ENCODE data around the gene STAB2. TPM values are rescaled to one million over a fixed set of nuclear protein-coding genes. Genes with fewer than 3 reads are reported as not detected.

Gene STAB2
- total RNA-seq, 1 donor from 2014 or later = not detected

DNA sequence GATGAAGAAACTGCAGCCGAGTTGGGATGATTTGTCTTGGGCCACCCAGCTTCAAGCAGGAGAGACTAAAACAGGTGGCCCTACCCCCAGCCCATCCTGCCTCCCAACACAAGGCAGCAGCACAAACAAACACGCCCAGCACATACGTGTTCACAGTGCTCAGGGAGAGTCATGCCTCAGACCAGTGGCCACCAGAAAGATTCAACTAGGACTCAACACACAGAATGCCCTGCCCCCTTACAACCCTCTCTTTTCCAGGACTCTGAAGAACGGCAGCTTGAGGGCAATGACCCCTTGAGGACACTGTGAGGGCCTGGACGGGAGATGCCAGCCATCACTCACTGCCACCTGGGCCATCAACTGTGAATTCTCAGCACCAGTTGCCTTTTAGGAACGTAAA lies 179.0 kb downstream of the STAB2 start:
- no peaks in the 10 kb centered on the region for H3K27me3 ChIP-seq (ENCODE audit: control insufficient read depth, insufficient read depth, low read length)
- no peak for DNase-seq (ENCODE audit: low read depth)
- H3K4me3 ChIP-seq (ENCODE audit: low read depth, low read length) = no peak overlapping the region
- TF ChIP-seq, protein P1, sequence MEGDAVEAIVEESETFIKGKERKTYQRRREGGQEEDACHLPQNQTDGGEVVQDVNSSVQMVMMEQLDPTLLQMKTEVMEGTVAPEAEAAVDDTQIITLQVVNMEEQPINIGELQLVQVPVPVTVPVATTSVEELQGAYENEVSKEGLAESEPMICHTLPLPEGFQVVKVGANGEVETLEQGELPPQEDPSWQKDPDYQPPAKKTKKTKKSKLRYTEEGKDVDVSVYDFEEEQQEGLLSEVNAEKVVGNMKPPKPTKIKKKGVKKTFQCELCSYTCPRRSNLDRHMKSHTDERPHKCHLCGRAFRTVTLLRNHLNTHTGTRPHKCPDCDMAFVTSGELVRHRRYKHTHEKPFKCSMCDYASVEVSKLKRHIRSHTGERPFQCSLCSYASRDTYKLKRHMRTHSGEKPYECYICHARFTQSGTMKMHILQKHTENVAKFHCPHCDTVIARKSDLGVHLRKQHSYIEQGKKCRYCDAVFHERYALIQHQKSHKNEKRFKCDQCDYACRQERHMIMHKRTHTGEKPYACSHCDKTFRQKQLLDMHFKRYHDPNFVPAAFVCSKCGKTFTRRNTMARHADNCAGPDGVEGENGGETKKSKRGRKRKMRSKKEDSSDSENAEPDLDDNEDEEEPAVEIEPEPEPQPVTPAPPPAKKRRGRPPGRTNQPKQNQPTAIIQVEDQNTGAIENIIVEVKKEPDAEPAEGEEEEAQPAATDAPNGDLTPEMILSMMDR (IDR thresholded peaks at IDR 0.05; ENCODE audit: insufficient read depth, low read length, poor library complexity, severe bottlenecking) = no peak
- peaks cover 2% of the 10 kb centered on the region for H3K36me3 ChIP-seq (ENCODE audit: control insufficient read depth, insufficient read depth, low read length)

DNA sequence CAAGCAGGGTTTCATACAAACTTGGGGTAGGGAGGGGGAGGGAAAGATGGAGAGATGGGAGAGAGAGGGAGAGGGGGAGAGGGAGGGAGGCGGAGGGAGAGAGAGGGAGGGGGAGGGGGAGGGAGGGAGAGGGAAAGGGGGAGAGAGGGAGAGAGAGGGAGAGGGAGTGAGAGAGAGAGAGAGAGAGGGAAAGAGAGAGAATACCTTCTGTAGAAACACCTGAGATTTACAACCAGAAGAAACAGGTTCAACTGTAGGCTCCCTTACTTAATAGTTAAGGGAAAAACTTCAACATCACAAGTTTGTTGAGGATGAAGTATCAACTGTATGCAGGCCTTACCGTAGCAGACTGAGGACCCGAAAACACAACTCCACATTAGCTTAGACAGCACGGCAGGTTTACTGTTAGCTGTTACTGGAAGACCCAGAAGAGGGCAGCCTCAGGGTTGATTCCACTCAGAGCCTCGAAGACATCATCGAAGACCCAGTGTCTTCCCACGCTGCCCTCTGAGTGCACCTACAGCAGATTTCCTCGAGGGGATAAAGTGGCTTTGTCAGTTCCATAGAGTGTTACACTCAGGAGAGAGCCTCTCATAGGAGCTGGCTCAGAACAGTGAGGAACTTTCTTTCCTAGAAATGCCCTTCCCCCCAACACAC lies 181.5 kb downstream of the STAB2 start:
- DNase-seq (ENCODE audit: low read depth) = no peak
- H3K27me3 ChIP-seq (ENCODE audit: control insufficient read depth, insufficient read depth, low read length) = no peaks in the 10 kb centered on the region
- H3K4me3 ChIP-seq (ENCODE audit: low read depth, low read length) = no peak overlapping the region
- TF ChIP-seq, protein P1 (IDR thresholded peaks at IDR 0.05; ENCODE audit: insufficient read depth, low read length, poor library complexity, severe bottlenecking) = no peak
- H3K36me3 ChIP-seq (ENCODE audit: control insufficient read depth, insufficient read depth, low read length) = peaks cover 2% of the 10 kb centered on the region

DNA sequence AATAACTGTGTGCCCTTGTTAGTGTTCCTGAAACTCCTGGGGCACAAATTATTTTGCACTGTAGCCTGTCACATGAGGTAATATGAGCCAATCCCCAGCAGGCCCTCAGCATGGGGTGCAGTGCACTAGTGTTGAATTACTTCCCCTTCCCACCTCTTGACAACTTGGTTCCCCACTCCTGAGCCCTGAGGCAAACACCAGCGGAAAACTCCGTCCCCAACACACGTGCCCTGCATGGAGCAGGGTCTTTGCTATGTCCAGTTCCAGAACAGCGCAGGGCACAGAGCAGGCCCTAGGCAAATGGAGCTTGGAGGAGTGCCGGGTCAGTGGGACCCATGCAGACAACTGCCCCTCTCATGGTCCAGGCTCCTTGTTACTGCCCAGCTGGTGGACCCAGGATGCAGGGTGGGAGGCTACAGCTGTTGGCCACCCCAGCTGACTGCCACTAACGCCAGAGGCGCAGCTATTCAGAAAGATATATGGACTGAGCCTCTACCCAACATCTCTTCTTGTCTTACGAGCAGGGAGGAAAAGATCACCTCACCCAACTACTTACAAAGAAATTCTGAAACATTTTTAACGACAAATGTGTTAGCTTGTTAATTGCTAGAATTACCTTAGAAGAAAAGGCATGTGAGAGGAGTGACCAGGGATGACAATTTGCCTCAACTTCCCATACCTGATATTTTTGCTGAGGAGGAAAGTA lies 182.3 kb downstream of the STAB2 start:
- Histone ChIP-seq H3K36me3 (ENCODE audit: control insufficient read depth, insufficient read depth, low read length) (peaks cover 2% of the 10 kb centered on the region), H3K4me3 (ENCODE audit: low read depth, low read length) (no peak overlapping the region), H3K27me3 (ENCODE audit: control insufficient read depth, insufficient read depth, low read length) (no peaks in the 10 kb centered on the region)
- no peak for DNase-seq (ENCODE audit: low read depth)
- TF ChIP-seq, protein P1 (IDR thresholded peaks at IDR 0.05; ENCODE audit: insufficient read depth, low read length, poor library complexity, severe bottlenecking) = no peak

DNA sequence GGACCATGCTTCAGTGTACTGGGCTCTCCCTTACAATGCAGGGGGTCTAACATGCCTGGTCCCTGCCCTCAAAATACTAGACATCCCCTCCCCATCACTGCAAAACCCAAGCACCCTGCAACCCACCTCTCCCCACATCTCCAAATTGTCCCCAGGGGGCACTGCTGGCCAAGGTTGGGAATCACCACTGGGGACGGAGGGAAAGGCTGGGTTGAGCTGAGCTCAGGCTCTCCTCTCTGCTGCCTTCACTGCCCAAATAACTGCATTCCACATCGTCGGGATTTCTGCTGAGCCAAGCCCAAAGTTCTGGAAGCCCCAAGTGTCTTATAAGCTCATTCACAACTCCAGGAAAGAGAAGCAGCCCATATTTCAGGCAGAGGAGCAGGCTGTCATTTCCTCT lies 184.4 kb downstream of the STAB2 start:
- TF ChIP-seq, protein P1 (IDR thresholded peaks at IDR 0.05; ENCODE audit: insufficient read depth, low read length, poor library complexity, severe bottlenecking) = peak; percentile 65
- H3K36me3 ChIP-seq (ENCODE audit: control insufficient read depth, insufficient read depth, low read length) = peaks cover 2% of the 10 kb centered on the region
- DNase-seq (ENCODE audit: low read depth) = no peak
- no peak overlapping the region for H3K4me3 ChIP-seq (ENCODE audit: low read depth, low read length)
- H3K27me3 ChIP-seq (ENCODE audit: control insufficient read depth, insufficient read depth, low read length) = no peaks in the 10 kb centered on the region

DNA sequence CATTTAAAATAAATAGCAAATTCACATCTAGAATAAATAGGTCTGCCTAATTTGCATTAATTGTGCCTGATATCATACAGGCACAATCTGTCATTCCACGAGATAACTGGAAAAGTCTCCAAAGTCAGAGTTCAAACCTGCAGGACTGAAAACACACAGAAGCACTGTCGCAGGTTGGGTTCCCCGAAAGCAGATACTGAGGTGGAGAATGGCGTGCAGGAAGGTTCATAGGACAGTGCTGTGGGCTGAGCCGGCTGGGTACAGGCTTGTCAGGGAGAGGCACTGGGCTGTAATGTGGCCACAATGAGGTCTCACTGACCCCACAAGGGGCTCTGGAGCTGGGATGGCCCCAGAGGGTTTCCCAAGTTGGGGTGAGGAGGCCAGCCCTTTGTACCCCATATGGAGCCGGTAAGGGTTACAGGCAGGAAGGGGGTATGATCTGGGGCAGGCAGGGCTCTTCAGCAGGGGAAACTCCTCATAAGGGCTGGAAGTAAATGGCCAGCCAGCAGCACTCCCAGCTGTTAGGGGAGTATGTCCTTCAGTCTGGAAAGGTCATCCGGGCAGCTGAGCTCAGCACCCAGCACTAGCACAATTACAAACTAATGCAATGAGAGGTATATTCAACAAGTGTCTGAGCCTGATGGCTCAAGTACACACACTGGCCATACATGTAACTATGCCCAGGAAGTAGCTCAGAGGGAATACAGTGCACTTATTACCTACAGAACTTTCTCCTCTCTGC lies 185.5 kb downstream of the STAB2 start:
- Histone ChIP-seq H3K36me3 (ENCODE audit: control insufficient read depth, insufficient read depth, low read length) (peaks cover 2% of the 10 kb centered on the region), H3K27me3 (ENCODE audit: control insufficient read depth, insufficient read depth, low read length) (no peaks in the 10 kb centered on the region), H3K4me3 (ENCODE audit: low read depth, low read length) (no peak overlapping the region)
- no peak for DNase-seq (ENCODE audit: low read depth)
- TF ChIP-seq, protein P1 (IDR thresholded peaks at IDR 0.05; ENCODE audit: insufficient read depth, low read length, poor library complexity, severe bottlenecking) = no peak
